GM19328 (cell line): ENCODE measurements around the gene PLEKHM3.
"Not testable (repeated sequence)": the region's sequence is repeated elsewhere in the genome, so short reads cannot be mapped to it uniquely, and the experiment has no call there.

Source experiments
- ATAC-seq: cut with Tn5 transposase; IDR thresholded peaks from one replicate; pipeline ENCODE4 v1.9.1; 2021; ENCODE audit warnings: mild to moderate bottlenecking, moderate library complexity; ENCODE audit not compliant: unreplicated experiment

The PLEKHM3 gene

GRCh38 chr2:207952564-207953345, 72.6 kb downstream of the PLEKHM3 start:
- ATAC-seq, result no peak

GRCh38 chr2:207951734-207952470, 73.4 kb downstream of the PLEKHM3 start:
- no peak for ATAC-seq

- ATAC-seq, result no peak
Observed at GRCh38 chr2:207950761-207951114, 74.6 kb downstream of the PLEKHM3 start.

GRCh38 chr2:207950063-207950760, 75.1 kb downstream of the PLEKHM3 start:
- ATAC-seq, result no peak

GRCh38 chr2:207949245-207949644, 76.1 kb downstream of the PLEKHM3 start:
- not testable (repeated sequence) for ATAC-seq

- no peak for ATAC-seq
Observed at GRCh38 chr2:207944979-207945600, 80.2 kb downstream of the PLEKHM3 start.

GRCh38 chr2:207944334-207944733, 81.0 kb downstream of the PLEKHM3 start:
- ATAC-seq, result no peak

- no peak for ATAC-seq
Observed at GRCh38 chr2:207939342-207940108, 85.8 kb downstream of the PLEKHM3 start.

- no peak for ATAC-seq
Observed at GRCh38 chr2:207938886-207939285, 86.4 kb downstream of the PLEKHM3 start.

- no peak for ATAC-seq
Observed at GRCh38 chr2:207938415-207938814, 86.9 kb downstream of the PLEKHM3 start.

- no peak for ATAC-seq
Observed at GRCh38 chr2:207937823-207938222, 87.5 kb downstream of the PLEKHM3 start.

GRCh38 chr2:207937253-207937652, 88.1 kb downstream of the PLEKHM3 start:
- ATAC-seq, result no peak

GRCh38 chr2:207936380-207936779, 88.9 kb downstream of the PLEKHM3 start:
- ATAC-seq, result no peak

- no peak for ATAC-seq
Observed at GRCh38 chr2:207935991-207936370, 89.3 kb downstream of the PLEKHM3 start.

- ATAC-seq, result no peak
Observed at GRCh38 chr2:207935121-207935990, 90.0 kb downstream of the PLEKHM3 start.

- ATAC-seq, result no peak
Observed at GRCh38 chr2:207934720-207935119, 90.6 kb downstream of the PLEKHM3 start.

GRCh38 chr2:207933396-207934065, 91.8 kb downstream of the PLEKHM3 start:
- ATAC-seq, result no peak

GRCh38 chr2:207932106-207932505, 93.2 kb downstream of the PLEKHM3 start:
- ATAC-seq, result no peak

- no peak for ATAC-seq
Observed at GRCh38 chr2:207930747-207931146, 94.6 kb downstream of the PLEKHM3 start.
